ENCODE measurements around the gene UTP20. TPM values are rescaled to one million over a fixed set of nuclear protein-coding genes. Genes with fewer than 3 reads are reported as not detected.

Gene UTP20
- total and polyA plus RNA-seq, 4 donors: 1.9 to 19.7 (median 10.0) TPM

- 90 to 91% methylated on average over 2 of the region's 2 CpGs for WGBS, 2 donors
- Histone ChIP-seq H3K9ac (ENCODE audit: insufficient read depth in 1 of 2, low read length in 2 of 2) (no peak overlapping the region), H3K9me3 (ENCODE audit: control insufficient read depth in 4 of 4, insufficient read depth in 3 of 4, low read length in 3 of 4) (no peaks in the 10 kb centered on the region), H3K36me3 (ENCODE audit: control insufficient read depth in 4 of 4, insufficient read depth in 4 of 4, low read length in 4 of 4) (peaks cover 10 to 48% (median 18%) of the 10 kb centered on the region in 4 donors), H3K27me3 (ENCODE audit: control insufficient read depth in 3 of 3, insufficient read depth in 3 of 3, low read length in 2 of 3) (no peaks in the 10 kb centered on the region), H3K27ac (ENCODE audit: low read depth in 1 of 2, low read length in 1 of 2) (no peak overlapping the region), H3K4me3 (no peak overlapping the region), H3K4me1 (ENCODE audit: control insufficient read depth in 5 of 5, insufficient read depth in 5 of 5, low read length in 5 of 5) (no peaks in the 10 kb centered on the region)
- DNase-seq (no peak), ATAC-seq (ENCODE audit: insufficient read depth, low FRiP score) (no peak)
- TF ChIP-seq CTCF (IDR thresholded peaks at IDR 0.05; ENCODE audit: control extremely low read depth, extremely low read depth): no peak
Observed at GRCh38 chr12:101305226-101305779, 25.4 kb downstream of the UTP20 start.

GRCh38 chr12:101305794-101306193 lies 25.9 kb downstream of the UTP20 start:
- Histone ChIP-seq H3K4me1 (ENCODE audit: control insufficient read depth in 5 of 5, insufficient read depth in 5 of 5, low read length in 5 of 5) (no peaks in the 10 kb centered on the region), H3K36me3 (ENCODE audit: control insufficient read depth in 4 of 4, insufficient read depth in 4 of 4, low read length in 4 of 4) (peaks cover 10 to 44% (median 15%) of the 10 kb centered on the region in 4 donors), H3K27ac (ENCODE audit: low read depth in 1 of 2, low read length in 1 of 2) (no peak overlapping the region), H3K9ac (ENCODE audit: insufficient read depth in 1 of 2, low read length in 2 of 2) (no peak overlapping the region), H3K27me3 (ENCODE audit: control insufficient read depth in 3 of 3, insufficient read depth in 3 of 3, low read length in 2 of 3) (no peaks in the 10 kb centered on the region), H3K9me3 (ENCODE audit: control insufficient read depth in 4 of 4, insufficient read depth in 3 of 4, low read length in 3 of 4) (no peaks in the 10 kb centered on the region), H3K4me3 (no peak overlapping the region)
- no peak for ATAC-seq (ENCODE audit: insufficient read depth, low FRiP score)
- no peak for DNase-seq
- no peak for TF ChIP-seq CTCF (IDR thresholded peaks at IDR 0.05; ENCODE audit: control extremely low read depth, extremely low read depth)
- 96 to 97% methylated on average over 2 of the region's 2 CpGs for WGBS, 2 donors

- Histone ChIP-seq H3K9ac (ENCODE audit: insufficient read depth in 1 of 2, low read length in 2 of 2) (no peak overlapping the region), H3K4me3 (no peak overlapping the region), H3K4me1 (ENCODE audit: control insufficient read depth in 5 of 5, insufficient read depth in 5 of 5, low read length in 5 of 5) (no peaks in the 10 kb centered on the region), H3K27ac (ENCODE audit: low read depth in 1 of 2, low read length in 1 of 2) (no peak overlapping the region), H3K36me3 (ENCODE audit: control insufficient read depth in 4 of 4, insufficient read depth in 4 of 4, low read length in 4 of 4) (peaks cover 7 to 27% (median 11%) of the 10 kb centered on the region in 4 donors), H3K27me3 (ENCODE audit: control insufficient read depth in 3 of 3, insufficient read depth in 3 of 3, low read length in 2 of 3) (no peaks in the 10 kb centered on the region), H3K9me3 (ENCODE audit: control insufficient read depth in 4 of 4, insufficient read depth in 3 of 4, low read length in 3 of 4) (no peaks in the 10 kb centered on the region)
- no peak for DNase-seq
- no peak for ATAC-seq (ENCODE audit: insufficient read depth, low FRiP score)
- TF ChIP-seq CTCF (IDR thresholded peaks at IDR 0.05; ENCODE audit: control extremely low read depth, extremely low read depth): no peak
Observed at GRCh38 chr12:101322480-101322879, 42.6 kb downstream of the UTP20 start.

GRCh38 chr12:101323255-101323654 lies 43.4 kb downstream of the UTP20 start:
- peaks cover 8 to 24% (median 15%) of the 10 kb centered on the region in 4 donors for H3K36me3 ChIP-seq (ENCODE audit: control insufficient read depth in 4 of 4, insufficient read depth in 4 of 4, low read length in 4 of 4)
- 97 to 98% methylated on average over 1 of the region's 1 CpG for WGBS, 2 donors

More at GRCh38 chr12:101323255-101323654, 43.4 kb downstream of the UTP20 start:
- Histone ChIP-seq H3K27me3 (ENCODE audit: control insufficient read depth in 3 of 3, insufficient read depth in 3 of 3, low read length in 2 of 3) (no peaks in the 10 kb centered on the region), H3K4me1 (ENCODE audit: control insufficient read depth in 5 of 5, insufficient read depth in 5 of 5, low read length in 5 of 5) (no peaks in the 10 kb centered on the region), H3K4me3 (no peak overlapping the region), H3K27ac (ENCODE audit: low read depth in 1 of 2, low read length in 1 of 2) (no peak overlapping the region), H3K9ac (ENCODE audit: insufficient read depth in 1 of 2, low read length in 2 of 2) (no peak overlapping the region), H3K9me3 (ENCODE audit: control insufficient read depth in 4 of 4, insufficient read depth in 3 of 4, low read length in 3 of 4) (no peaks in the 10 kb centered on the region)
- ATAC-seq (ENCODE audit: insufficient read depth, low FRiP score) (no peak), DNase-seq (no peak)
- no peak for TF ChIP-seq CTCF (IDR thresholded peaks at IDR 0.05; ENCODE audit: control extremely low read depth, extremely low read depth)
